GM21528 (cell line): ENCODE results near the gene ATP6V1G1.

Source experiments
- ATAC-seq: cut with Tn5 transposase; IDR thresholded peaks from one replicate; pipeline ENCODE4 v1.9.1; 2021; ENCODE audit warnings: mild to moderate bottlenecking, moderate library complexity; ENCODE audit not compliant: unreplicated experiment, low FRiP score

The ATP6V1G1 gene

DNA sequence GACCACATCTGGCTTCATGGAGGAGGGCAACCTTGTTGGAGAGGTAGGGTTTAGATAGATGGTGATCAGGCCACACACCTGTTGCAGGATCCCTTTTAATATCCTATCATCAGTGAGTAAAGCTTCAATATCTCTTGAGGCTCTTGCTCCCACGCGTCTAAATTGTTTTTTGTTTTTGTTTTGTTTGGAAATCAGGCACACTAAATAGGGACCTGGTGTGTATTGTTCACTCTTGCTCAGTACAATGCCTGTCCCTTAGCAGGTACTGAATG, 20.9 kb downstream of the ATP6V1G1 start:
- no peak for ATAC-seq

DNA sequence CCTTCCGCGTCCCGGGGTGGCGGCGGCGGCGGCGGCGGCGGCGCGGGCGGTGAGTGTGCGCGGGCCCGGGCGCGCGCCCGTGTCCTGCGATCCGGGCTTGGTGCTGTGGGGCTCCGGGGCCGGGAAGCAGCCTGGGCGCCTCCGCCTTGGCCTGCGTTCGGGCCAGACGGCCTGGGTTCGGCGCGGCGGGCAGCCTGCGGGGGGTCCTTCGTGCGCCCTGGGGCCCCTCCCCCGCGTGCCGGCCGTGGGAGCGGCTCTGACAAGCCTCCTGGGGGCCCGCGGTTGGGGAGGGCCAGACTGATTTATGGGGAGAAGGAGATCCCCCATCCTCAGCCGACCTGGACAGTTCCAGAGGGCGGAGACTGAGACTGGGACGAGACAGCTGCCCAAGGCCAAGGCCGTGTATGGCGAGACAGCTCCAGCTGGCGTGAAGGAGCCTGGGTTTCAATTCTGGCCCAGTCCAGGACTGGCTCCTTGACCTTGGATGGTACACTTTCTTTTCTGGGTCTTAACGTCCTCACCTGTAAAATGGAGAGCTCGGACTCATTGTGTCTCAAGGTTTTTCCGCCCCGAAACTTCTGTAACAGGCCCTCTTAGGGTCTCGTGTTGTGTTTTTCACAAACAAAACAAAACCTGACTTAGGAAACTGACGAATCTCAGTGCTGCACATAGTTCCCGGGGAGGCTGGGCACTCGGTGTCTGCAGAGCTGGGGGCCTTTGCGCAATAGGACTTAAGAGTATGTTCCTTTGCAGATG, 24.1 kb downstream of the ATP6V1G1 start:
- ATAC-seq: peak; percentile 34

GRCh38 chr9:114612272-114612923, 24.8 kb downstream of the ATP6V1G1 start:
- no peak for ATAC-seq

GRCh38 chr9:114613087-114613486, 25.5 kb downstream of the ATP6V1G1 start:
- ATAC-seq: no peak

- ATAC-seq: no peak
Measured at GRCh38 chr9:114613919-114614318, 26.4 kb downstream of the ATP6V1G1 start.

DNA sequence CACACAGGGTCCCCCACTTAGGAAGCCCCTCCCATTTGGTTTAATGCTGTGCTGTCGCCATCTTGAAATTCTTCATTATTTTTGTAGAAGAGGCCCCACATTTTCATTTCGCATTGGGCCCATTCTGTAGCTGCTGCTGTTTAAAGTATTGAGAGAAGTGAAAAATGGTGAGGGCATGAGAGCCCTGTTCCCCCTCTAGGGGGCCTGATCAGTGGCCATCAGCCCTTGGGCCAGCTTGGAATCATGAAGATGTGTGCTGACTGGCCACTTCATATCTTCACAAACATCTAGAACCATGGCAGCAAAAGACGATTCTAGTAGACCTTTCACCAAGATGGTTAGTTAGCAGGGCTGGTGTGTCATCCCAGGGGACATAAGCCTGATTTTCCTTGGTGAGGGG, 26.8 kb downstream of the ATP6V1G1 start:
- no peak for ATAC-seq

GRCh38 chr9:114616684-114617520, 29.3 kb downstream of the ATP6V1G1 start:
- ATAC-seq: peak; percentile 53

GRCh38 chr9:114619191-114619761, 31.7 kb downstream of the ATP6V1G1 start:
- ATAC-seq: peak; percentile 71

- ATAC-seq: no peak
Measured at GRCh38 chr9:114621561-114621960, 34.0 kb downstream of the ATP6V1G1 start.

DNA sequence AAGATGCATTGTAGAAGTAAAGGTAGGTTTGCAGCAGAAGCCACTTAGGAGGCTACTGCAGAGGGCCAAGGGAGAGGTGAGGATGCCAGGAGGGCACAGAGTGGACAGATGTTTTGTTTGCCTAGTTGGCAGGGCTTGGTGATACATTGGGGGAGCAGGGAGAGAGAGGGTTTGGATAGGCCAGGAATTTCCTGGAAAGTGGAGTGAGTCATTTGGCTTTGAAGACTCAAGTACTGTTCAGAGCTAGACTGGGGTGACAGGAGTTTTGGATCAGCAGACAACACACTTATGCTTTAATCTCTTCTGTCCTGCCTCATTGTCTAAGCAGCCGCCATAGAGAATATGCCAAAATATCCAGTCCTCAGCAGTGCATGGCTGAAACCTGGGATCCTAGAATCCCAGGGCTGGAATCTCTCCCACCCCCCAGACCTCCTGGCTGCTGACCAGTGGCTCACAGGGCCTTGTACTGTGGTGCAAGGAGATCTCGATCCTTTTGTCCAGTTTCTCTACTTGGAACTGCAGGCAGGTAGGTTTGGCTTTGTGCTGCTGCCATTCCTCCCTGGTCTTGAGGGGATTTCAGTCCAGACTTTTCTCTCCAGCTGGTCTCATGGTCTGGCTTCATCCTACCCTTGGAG, 34.5 kb downstream of the ATP6V1G1 start:
- no peak for ATAC-seq

DNA sequence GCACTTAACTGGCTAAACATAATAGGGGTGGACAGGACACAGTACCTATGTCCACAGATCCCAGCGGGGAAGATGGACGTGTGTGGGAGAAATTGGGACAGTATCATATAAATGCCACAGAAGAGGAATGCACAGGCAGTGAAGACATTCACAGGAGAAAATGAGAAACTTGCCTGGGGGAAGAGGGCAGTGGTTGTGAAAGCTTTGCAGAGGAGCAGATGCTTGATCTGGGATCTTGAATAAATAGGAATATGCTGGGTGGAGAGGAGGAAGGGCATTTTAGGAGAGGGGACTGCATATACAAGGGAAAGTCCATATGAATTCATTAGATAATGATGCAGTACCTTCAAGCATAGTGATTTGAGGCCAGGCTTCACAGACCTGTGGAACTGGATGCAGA, 37.1 kb downstream of the ATP6V1G1 start:
- no peak for ATAC-seq

- no peak for ATAC-seq
Measured at GRCh38 chr9:114626415-114627020, 38.9 kb downstream of the ATP6V1G1 start.

GRCh38 chr9:114627553-114627952, 40.0 kb downstream of the ATP6V1G1 start:
- no peak for ATAC-seq

- ATAC-seq: no peak
Measured at GRCh38 chr9:114629563-114630090, 42.1 kb downstream of the ATP6V1G1 start.

DNA sequence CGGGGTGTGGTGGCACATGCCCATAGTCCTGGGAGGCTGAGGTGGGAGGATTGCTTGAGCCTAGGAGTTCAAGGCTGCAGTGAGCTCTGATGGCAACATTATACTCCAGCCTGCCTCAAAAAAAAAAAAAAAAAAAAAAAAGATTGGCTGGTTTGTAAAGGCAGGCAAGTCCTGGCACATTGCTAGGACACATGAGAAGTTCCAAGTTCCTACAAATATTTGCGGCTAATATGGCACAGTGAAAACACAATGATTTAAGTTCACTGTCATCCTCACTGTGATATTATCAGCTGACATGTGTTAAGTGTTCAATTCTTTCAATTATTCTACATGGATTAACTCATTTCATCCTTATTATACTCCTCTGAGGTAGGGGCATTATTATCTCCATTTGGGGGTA, 43.6 kb downstream of the ATP6V1G1 start:
- no peak for ATAC-seq

GRCh38 chr9:114633438-114634089, 46.0 kb downstream of the ATP6V1G1 start:
- ATAC-seq: no peak

DNA sequence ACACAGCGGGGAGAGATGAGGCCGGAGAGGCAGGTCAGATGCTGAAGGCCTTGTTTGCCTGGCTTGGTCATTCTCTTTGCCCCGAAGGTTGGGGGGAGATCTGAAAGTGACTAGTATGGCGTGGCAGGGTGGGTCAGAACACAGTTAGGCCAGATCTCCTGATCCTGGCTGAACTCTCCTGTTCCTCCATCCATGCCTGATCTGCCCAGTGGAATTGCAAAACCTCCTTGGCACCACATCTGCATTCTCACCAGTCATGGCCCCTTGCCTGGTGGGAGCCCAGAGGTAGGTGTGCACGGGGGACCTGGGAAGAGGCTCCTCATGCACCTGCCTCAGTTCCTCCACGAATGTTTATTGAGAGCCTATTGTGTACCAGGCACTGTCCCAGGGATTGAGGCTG, 46.8 kb downstream of the ATP6V1G1 start:
- ATAC-seq: no peak

DNA sequence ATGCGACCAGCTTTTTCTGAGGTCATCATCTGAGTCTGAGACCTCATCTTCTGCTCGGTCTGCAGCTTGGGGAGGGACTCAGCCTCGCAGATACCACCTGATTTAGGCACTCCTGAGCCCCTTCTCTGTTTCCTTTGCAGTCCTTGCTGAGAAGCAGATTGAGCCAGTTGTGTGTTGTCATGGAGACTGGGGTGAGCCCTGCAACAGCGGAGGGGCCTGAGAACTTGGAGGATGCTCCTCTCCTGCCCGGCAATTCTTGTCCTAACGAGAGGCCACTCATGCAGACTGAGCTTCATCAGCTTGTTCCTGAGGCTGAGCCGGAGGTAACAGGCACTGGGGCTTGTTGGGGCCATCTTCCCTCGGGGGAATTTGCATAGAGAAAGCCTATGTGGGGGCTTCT, 50.8 kb downstream of the ATP6V1G1 start:
- no peak for ATAC-seq

DNA sequence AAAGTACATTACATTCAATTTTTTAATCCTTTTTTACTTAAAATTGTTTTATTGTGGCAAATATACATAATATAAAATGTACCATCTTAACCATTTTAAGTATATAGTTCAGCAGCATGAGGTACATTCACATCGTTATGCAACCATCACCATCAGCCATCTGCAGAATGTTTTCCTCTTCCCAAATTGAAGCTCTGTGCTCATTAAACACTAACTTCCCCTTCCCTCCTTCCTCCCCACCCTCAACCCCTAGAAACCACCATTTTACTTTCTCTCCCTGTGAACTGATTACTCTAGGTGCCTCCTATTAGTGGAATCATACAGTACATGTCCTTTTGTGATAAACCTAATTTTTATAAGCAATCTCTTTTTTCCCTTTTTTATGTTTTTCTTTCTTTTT, 54.4 kb downstream of the ATP6V1G1 start:
- no peak for ATAC-seq

DNA sequence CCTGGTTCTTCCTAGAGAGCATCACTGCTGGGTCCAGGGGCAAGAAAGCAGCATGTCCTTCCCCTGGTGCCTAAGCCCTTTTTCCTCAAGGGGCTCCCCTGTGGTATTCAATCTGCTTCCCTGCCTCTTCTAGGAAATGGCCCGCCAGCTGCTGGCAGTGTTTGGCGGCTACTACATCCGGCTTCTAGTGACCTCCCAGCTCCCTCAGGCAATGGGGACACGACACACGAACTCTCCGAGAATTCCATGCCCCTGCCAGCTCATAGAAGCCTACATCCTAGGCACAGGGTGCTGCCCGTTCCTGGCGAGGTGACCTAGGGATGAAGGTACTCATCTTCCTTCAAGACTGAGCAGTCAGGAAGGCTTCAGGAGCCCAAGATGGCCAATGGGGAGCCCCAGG, 55.4 kb downstream of the ATP6V1G1 start:
- no peak for ATAC-seq
